SK-N-MC (cell line): ENCODE measurements around the gene SUN2.

Experiments
- DNase-seq: peaks from one replicate; pipeline ENCODE4 v3.0.0-alpha.2; 2011; ENCODE audit warnings: low read depth, low spot score
- H3K27ac ChIP-seq: fragments of 200-600 bp; sonication (generic); 2 replicates; pipeline ENCODE4 v1.5.1; 2016; ENCODE audit warnings: mixed run types
- H3K36me3 ChIP-seq: fragments of 200-600 bp; sonication (generic); 2 replicates; pipeline ENCODE4 v1.6.1; 2017; ENCODE audit warnings: antibody characterized with exemption, low read length, mixed read lengths; ENCODE audit not compliant: insufficient read depth
- H3K4me3 ChIP-seq: fragments of 200-600 bp; sonication (generic); 2 replicates; pipeline ENCODE4 v1.5.1; 2016
- H3K9ac ChIP-seq: fragments of 200-600 bp; sonication (generic); 2 replicates; pipeline ENCODE4 v1.8.0; 2017; ENCODE audit warnings: mixed run types, mixed read lengths; ENCODE audit not compliant: insufficient read length
- H3K9me3 ChIP-seq: fragments of 200-600 bp; sonication (generic); 2 replicates; pipeline ENCODE4 v1.6.1; 2017; ENCODE audit warnings: low read depth, mild to moderate bottlenecking, antibody characterized with exemption, low read length, moderate library complexity, mixed read lengths
- EZH2 ChIP-seq: fragments of 200-600 bp; sonication (generic); IDR thresholded peaks from one replicate; pipeline ENCODE4 v1.6.1; 2017; ENCODE audit warnings: antibody characterized with exemption
- FOXP2 ChIP-seq: optimal IDR thresholded peaks from 2 replicates; pipeline ENCODE3; 2011; ENCODE audit warnings: mild to moderate bottlenecking, moderate library complexity; ENCODE audit not compliant: insufficient read depth; ENCODE audit errors: extremely low read length, control extremely low read depth
- POLR2AphosphoS5 ChIP-seq: IDR thresholded peaks from 2 replicates; pipeline ENCODE4 v1.6.1; 2012; ENCODE audit warnings: mild to moderate bottlenecking, low read depth, low read length, borderline replicate concordance

SUN2 gene

GRCh38 chr22:38716826-38717225 is 39.0 kb downstream of the SUN2 start:
- peaks cover 44% of the 10 kb centered on the region for H3K36me3 ChIP-seq
- no peak for TF ChIP-seq FOXP2
- no peak for TF ChIP-seq POLR2AphosphoS5
- TF ChIP-seq EZH2, result no peak
- H3K4me3 ChIP-seq, result no peak overlapping the region
- no peaks in the 10 kb centered on the region for H3K9me3 ChIP-seq
- H3K27ac ChIP-seq, result no peak overlapping the region
- no peak for DNase-seq
- no peak overlapping the region for H3K9ac ChIP-seq

GRCh38 chr22:38716271-38716670 is 39.5 kb downstream of the SUN2 start:
- Histone ChIP-seq H3K4me3 (no peak overlapping the region), H3K9ac (no peak overlapping the region), H3K9me3 (no peaks in the 10 kb centered on the region), H3K36me3 (peaks cover 40% of the 10 kb centered on the region), H3K27ac (no peak overlapping the region)
- no peak for DNase-seq
- TF ChIP-seq POLR2AphosphoS5 (no peak), EZH2 (no peak), FOXP2 (no peak)

DNA sequence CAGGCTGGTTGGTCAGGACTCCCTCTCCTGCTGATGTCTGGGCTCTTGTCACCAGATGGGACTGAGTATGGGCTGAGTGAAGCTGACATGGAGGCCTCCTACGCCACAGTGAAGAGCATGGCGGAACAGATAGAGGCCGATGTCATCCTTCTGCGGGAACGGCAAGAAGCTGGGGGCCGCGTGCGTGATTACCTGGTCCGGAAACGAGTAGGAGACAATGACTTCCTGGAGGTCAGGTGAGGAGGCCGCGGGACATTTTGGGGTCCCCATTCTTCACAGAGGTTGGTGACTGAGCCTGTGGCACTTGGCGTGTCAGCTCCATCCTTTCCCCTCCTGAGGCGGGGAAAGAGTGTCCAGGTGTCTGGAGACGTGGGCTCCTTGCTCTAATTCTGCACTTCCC is 39.9 kb downstream of the SUN2 start:
- Histone ChIP-seq H3K27ac (no peak overlapping the region), H3K4me3 (no peak overlapping the region), H3K9me3 (no peaks in the 10 kb centered on the region), H3K36me3 (peaks cover 41% of the 10 kb centered on the region), H3K9ac (no peak overlapping the region)
- DNase-seq, result no peak
- TF ChIP-seq POLR2AphosphoS5 (no peak), EZH2 (no peak), FOXP2 (no peak)

DNA sequence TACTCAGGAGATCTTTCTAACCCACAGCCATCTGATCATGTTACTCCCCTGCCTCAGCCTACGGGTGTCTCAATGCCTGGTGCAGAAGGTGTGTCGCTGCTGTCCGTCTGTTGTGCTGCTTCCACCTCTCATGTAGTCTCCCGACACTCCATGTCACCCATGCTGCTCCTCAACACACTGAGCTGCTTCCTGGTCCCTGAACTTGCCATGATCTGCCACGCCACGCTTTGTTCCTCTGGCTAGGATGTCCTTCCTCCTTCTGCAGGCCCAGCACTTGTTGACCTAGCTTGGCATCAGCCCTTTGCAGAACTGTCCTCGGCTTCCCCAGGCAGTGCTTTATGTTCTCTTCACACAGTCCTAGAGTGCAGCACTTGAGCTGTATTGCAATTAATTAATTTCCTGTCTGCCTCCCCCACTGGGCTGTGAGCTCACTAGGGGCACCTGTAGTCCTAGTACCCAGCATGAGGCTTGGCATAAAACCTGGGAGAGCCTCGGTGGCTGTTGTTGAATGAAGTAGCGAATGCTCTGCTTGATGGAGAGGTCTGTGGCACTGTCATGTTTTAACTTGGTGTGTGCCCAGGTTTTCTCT is 40.5 kb downstream of the SUN2 start:
- Histone ChIP-seq H3K27ac (no peak overlapping the region), H3K4me3 (no peak overlapping the region), H3K9me3 (no peaks in the 10 kb centered on the region), H3K36me3 (peaks cover 41% of the 10 kb centered on the region), H3K9ac (no peak overlapping the region)
- DNase-seq, result no peak
- TF ChIP-seq POLR2AphosphoS5 (no peak), EZH2 (no peak), FOXP2 (no peak)

DNA sequence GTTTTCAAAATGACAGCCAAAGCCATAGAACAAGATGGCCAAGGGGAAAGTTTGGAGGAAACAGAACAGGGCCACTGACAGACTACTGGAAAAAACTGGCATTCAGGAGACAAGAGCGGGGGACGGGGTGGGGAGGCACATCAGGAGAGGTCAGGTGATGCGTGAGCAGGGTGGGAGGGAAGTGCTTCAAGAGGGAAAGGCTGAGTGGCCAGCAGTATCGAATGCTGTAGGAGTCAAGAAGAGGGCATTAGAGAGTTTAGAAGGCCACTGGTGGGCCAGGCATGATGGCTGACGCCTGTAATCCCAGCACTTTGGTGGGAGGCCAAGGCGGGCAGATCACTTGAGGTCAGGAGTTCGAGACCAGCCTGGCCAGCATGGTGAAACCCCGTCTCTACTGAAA is 41.9 kb downstream of the SUN2 start:
- H3K36me3 ChIP-seq, result peaks cover 49% of the 10 kb centered on the region

DNA sequence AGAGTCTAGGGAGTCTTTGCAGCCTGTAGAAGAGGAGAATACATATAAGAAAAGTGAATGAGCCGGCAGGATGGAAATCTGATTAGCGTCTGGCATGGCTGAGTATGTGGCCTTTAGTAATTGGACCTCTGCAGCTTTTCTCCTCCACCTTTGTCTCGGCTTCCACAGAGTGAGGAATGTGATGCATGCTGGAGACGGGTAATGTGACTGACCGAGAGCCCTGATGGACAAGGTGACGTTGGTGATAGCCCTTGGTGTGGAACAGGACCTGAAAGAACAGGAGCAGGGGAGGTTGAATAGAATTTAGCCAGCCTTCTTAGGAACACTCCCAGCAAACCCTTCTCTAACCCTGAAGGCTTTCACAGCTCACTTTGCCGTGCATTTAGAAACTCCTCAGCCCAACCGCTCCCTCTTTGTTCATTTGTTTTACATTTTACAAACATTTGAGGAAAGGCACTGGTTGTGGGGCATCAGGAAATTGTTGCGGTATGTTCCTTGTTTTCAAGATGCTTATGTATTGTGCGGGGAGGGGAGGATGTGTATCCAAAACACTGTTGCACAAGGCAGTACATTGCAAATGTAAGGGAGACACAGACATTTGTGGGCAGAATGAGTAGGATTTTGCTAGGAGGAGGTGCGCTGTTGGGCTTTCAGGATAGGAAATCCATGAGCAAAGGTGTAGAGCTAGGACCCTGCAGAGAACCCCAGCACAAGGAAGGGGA is 43.2 kb downstream of the SUN2 start:
- TF ChIP-seq EZH2 (no peak), FOXP2 (no peak), POLR2AphosphoS5 (no peak)
- Histone ChIP-seq H3K9me3 (no peaks in the 10 kb centered on the region), H3K36me3 (peaks cover 39% of the 10 kb centered on the region), H3K9ac (no peak overlapping the region), H3K4me3 (no peak overlapping the region), H3K27ac (no peak overlapping the region)
- no peak for DNase-seq

More for the DNA sequence above, 41.9 kb downstream of the SUN2 start:
- TF ChIP-seq POLR2AphosphoS5 (no peak), FOXP2 (no peak), EZH2 (no peak)
- no peak overlapping the region for H3K4me3 ChIP-seq
- H3K9me3 ChIP-seq, result no peaks in the 10 kb centered on the region
- no peak for DNase-seq
- no peak overlapping the region for H3K27ac ChIP-seq
- no peak overlapping the region for H3K9ac ChIP-seq

DNA sequence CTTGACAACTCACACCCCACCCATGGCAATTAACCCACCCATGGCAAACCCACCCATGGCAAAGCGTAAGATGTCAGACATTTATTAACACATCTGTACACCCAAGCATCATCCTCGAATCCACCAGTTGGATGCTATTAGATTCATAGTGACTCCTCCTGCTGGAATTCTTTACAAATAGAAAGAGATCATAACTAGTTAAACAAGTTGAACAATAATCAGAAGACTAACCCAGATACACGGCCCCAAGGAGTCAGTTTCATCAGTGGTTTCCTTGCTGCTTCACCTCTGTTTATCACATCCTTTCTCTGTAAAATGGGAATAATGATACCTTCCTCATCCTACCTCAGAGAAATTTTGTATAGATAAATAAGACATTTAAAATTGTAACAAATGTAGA is 44.9 kb downstream of the SUN2 start:
- Histone ChIP-seq H3K9me3 (no peaks in the 10 kb centered on the region), H3K27ac (no peak overlapping the region), H3K4me3 (no peak overlapping the region), H3K9ac (no peak overlapping the region), H3K36me3 (peaks cover 26% of the 10 kb centered on the region)
- no peak for DNase-seq
- TF ChIP-seq FOXP2, result no peak
- TF ChIP-seq POLR2AphosphoS5, result no peak
- no peak for TF ChIP-seq EZH2

DNA sequence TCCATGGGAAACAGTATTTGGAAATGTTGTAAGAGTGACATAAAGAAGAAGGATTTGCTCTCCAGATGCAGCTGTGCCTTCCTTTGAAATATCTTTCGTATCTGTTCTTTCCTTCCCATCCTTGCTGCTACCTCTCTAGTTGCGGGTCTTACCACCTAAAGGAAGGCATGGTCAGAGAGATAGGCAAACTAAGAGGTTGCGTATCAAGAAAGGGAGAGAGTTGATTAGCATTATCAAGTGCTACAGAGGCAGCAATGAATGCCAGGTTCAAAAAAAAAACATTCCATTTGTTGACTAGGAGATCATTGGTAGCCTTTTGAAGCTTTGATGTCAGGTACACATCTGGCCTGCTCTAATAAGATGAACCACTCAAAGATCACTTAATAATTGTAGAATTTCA is 45.4 kb downstream of the SUN2 start:
- TF ChIP-seq EZH2 (no peak), POLR2AphosphoS5 (no peak), FOXP2 (no peak)
- H3K27ac ChIP-seq, result no peak overlapping the region
- DNase-seq, result no peak
- no peak overlapping the region for H3K9ac ChIP-seq
- H3K4me3 ChIP-seq, result no peak overlapping the region
- H3K36me3 ChIP-seq, result peaks cover 22% of the 10 kb centered on the region
- no peaks in the 10 kb centered on the region for H3K9me3 ChIP-seq

DNA sequence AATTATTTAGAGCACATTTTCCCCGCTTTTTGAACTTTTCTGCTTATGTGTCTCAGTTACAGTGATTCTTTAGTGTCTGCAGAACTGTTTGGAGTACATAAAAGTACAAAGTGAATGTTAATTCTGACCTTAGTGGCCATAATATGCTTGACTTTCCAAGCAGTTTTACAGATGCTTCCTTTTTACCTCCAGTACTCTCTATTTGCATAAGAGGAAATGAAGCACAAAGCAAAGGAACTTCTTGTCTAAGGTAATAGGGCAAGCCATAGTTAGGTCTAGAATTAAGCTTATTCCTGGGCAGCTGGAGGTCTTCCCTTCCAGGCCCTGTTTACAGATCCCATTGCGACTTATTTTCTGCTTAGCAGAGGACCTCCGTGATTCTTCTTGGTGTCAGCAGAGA is 46.5 kb downstream of the SUN2 start:
- Histone ChIP-seq H3K9ac (no peak overlapping the region), H3K36me3 (peaks cover 22% of the 10 kb centered on the region), H3K9me3 (no peaks in the 10 kb centered on the region), H3K27ac (no peak overlapping the region), H3K4me3 (no peak overlapping the region)
- TF ChIP-seq POLR2AphosphoS5, result no peak
- no peak for TF ChIP-seq EZH2
- no peak for TF ChIP-seq FOXP2
- DNase-seq, result no peak

GRCh38 chr22:38707984-38708383 is 47.8 kb downstream of the SUN2 start:
- H3K27ac ChIP-seq, result no peak overlapping the region

More at GRCh38 chr22:38707984-38708383, 47.8 kb downstream of the SUN2 start:
- H3K4me3 ChIP-seq, result 0 out of 2 replicates have a peak overlapping the region, but pooled peaks have one; percentile 28
- H3K9me3 ChIP-seq, result no peaks in the 10 kb centered on the region
- no peak overlapping the region for H3K9ac ChIP-seq
- peaks cover 22% of the 10 kb centered on the region for H3K36me3 ChIP-seq
- no peak for TF ChIP-seq EZH2
- no peak for TF ChIP-seq FOXP2
- no peak for TF ChIP-seq POLR2AphosphoS5
- no peak for DNase-seq
